ENCODE measurements around the gene FKBP5.

- TF ChIP-seq, protein P1, sequence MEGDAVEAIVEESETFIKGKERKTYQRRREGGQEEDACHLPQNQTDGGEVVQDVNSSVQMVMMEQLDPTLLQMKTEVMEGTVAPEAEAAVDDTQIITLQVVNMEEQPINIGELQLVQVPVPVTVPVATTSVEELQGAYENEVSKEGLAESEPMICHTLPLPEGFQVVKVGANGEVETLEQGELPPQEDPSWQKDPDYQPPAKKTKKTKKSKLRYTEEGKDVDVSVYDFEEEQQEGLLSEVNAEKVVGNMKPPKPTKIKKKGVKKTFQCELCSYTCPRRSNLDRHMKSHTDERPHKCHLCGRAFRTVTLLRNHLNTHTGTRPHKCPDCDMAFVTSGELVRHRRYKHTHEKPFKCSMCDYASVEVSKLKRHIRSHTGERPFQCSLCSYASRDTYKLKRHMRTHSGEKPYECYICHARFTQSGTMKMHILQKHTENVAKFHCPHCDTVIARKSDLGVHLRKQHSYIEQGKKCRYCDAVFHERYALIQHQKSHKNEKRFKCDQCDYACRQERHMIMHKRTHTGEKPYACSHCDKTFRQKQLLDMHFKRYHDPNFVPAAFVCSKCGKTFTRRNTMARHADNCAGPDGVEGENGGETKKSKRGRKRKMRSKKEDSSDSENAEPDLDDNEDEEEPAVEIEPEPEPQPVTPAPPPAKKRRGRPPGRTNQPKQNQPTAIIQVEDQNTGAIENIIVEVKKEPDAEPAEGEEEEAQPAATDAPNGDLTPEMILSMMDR (conservative IDR thresholded peaks at IDR 0.05 in 1 of 2, IDR thresholded peaks at IDR 0.05 in 1 of 2; ENCODE audit: low read depth in 1 of 2, low read length in 2 of 2), result no peak
- no peak for TF ChIP-seq EZH2 (IDR thresholded peaks at IDR 0.05; ENCODE audit: low read length, missing control alignments)
Measured at GRCh38 chr6:35544769-35545361, 143.8 kb downstream of the FKBP5 start.

Measured in fibroblast of lung (primary cell).